ENCODE measurements around the gene CUBN. TPM values are rescaled to one million over a fixed set of nuclear protein-coding genes. Genes with fewer than 3 reads are reported as not detected.
A peak's percentile ranks its signal among the peaks of the same experiment; 100 is the strongest.

The CUBN gene
- total RNA-seq, 1 experiment from 2014 or later = 0.46 TPM

DNA sequence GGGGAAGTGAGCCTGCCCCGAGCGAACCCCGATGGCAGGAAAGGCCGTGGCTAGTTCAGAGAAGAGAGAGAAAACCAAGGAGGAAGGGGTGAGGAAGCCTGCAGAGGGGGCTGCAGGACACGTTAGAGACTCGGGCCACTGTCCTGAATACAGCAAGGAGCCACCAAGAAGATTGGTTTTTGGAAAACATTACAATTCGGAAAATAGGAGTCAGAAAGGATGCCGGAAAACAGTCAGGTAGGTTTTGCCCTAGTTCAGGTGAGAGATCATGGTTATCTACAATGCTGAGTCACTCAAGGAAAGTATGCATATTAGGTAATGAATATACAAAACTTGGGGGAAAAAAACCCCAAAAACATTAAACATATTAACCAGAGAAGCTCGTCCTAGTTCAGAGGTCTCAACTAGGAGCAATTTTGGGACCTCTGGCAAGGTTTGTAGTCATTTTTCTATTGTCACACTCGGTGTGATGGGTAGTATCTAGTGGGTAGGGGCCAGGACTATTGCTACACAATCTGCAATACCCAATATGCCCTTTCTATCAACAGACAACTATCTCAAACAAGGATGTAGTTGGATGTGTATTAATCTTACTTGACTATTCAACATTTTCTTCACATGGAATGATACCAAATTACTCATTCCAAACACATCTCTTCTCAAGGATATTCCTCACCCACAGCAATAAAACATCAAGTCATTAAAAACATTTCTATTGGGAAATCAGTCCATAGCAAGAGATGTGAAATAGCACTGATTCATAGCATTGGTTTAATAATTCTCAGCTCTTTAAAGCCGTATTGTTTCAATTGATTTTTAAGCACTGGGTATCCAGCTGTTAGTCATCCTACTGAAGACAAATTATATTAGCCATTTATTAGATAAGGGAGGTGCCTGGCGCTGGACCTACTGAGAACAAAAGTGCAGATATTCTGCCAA lies 238.0 kb downstream of the CUBN start (continued):
- TF ChIP-seq, protein P1, sequence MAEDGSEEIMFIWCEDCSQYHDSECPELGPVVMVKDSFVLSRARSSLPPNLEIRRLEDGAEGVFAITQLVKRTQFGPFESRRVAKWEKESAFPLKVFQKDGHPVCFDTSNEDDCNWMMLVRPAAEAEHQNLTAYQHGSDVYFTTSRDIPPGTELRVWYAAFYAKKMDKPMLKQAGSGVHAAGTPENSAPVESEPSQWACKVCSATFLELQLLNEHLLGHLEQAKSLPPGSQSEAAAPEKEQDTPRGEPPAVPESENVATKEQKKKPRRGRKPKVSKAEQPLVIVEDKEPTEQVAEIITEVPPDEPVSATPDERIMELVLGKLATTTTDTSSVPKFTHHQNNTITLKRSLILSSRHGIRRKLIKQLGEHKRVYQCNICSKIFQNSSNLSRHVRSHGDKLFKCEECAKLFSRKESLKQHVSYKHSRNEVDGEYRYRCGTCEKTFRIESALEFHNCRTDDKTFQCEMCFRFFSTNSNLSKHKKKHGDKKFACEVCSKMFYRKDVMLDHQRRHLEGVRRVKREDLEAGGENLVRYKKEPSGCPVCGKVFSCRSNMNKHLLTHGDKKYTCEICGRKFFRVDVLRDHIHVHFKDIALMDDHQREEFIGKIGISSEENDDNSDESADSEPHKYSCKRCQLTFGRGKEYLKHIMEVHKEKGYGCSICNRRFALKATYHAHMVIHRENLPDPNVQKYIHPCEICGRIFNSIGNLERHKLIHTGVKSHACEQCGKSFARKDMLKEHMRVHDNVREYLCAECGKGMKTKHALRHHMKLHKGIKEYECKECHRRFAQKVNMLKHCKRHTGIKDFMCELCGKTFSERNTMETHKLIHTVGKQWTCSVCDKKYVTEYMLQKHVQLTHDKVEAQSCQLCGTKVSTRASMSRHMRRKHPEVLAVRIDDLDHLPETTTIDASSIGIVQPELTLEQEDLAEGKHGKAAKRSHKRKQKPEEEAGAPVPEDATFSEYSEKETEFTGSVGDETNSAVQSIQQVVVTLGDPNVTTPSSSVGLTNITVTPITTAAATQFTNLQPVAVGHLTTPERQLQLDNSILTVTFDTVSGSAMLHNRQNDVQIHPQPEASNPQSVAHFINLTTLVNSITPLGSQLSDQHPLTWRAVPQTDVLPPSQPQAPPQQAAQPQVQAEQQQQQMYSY (CRISPR knock-in tag; IDR thresholded peaks at IDR 0.05) = no peak
- TF ChIP-seq EMX1 (CRISPR knock-in tag; IDR thresholded peaks at IDR 0.05) = peak; percentile 95
- TF ChIP-seq SP1 (CRISPR knock-in tag; conservative IDR thresholded peaks at IDR 0.05) = no peak
- peak; percentile 90; the same call in 1 of the 2 replicates for TF ChIP-seq ZNF416 (CRISPR knock-in tag; IDR thresholded peaks at IDR 0.05)
- TF ChIP-seq SOX15 (CRISPR knock-in tag; IDR thresholded peaks at IDR 0.05) = no peak
- TF ChIP-seq ZNF121 (CRISPR knock-in tag; IDR thresholded peaks at IDR 0.05) = no peak
- no peak for TF ChIP-seq NR3C1 (CRISPR knock-in tag; conservative IDR thresholded peaks at IDR 0.05; ENCODE audit: low read depth)
- no peak; the same call in 1 of the 2 replicates for TF ChIP-seq AR (CRISPR knock-in tag; IDR thresholded peaks at IDR 0.05)
- TF ChIP-seq ZNF396 (CRISPR knock-in tag; IDR thresholded peaks at IDR 0.05; ENCODE audit: borderline replicate concordance) = no peak
- no peak for TF ChIP-seq TCF7 (CRISPR knock-in tag; IDR thresholded peaks at IDR 0.05; ENCODE audit: low read depth)
- TF ChIP-seq KAT7 (CRISPR knock-in tag; IDR thresholded peaks at IDR 0.05; ENCODE audit: borderline replicate concordance) = no peak
- no peak for TF ChIP-seq TEAD1 (CRISPR knock-in tag; IDR thresholded peaks at IDR 0.05)
- TF ChIP-seq ATF3 (CRISPR knock-in tag; conservative IDR thresholded peaks at IDR 0.05) = no peak
- TF ChIP-seq RELA (CRISPR knock-in tag; IDR thresholded peaks at IDR 0.05; ENCODE audit: borderline replicate concordance) = no peak
- TF ChIP-seq CTCF (IDR thresholded peaks at IDR 0.05) = no peak
- peak; percentile 91 for TF ChIP-seq NFATC4 (CRISPR knock-in tag; IDR thresholded peaks at IDR 0.05)
- TF ChIP-seq TP53 (CRISPR knock-in tag; IDR thresholded peaks at IDR 0.05) = no peak
- no peak for TF ChIP-seq ELF4 (CRISPR knock-in tag; IDR thresholded peaks at IDR 0.05; ENCODE audit: low read depth)
- no peak for TF ChIP-seq GABPB1 (CRISPR knock-in tag; IDR thresholded peaks at IDR 0.05)
- TF ChIP-seq CREB1 (CRISPR knock-in tag; IDR thresholded peaks at IDR 0.05) = no peak
- TF ChIP-seq, protein P2, sequence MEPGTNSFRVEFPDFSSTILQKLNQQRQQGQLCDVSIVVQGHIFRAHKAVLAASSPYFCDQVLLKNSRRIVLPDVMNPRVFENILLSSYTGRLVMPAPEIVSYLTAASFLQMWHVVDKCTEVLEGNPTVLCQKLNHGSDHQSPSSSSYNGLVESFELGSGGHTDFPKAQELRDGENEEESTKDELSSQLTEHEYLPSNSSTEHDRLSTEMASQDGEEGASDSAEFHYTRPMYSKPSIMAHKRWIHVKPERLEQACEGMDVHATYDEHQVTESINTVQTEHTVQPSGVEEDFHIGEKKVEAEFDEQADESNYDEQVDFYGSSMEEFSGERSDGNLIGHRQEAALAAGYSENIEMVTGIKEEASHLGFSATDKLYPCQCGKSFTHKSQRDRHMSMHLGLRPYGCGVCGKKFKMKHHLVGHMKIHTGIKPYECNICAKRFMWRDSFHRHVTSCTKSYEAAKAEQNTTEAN (CRISPR knock-in tag; IDR thresholded peaks at IDR 0.05) = no peak
- no peak for TF ChIP-seq FOXK1 (CRISPR knock-in tag; IDR thresholded peaks at IDR 0.05)

All from WTC11 (cell line).